ENCODE measurements around the gene IL7R.
"Not testable (repeated sequence)": the region's sequence is repeated elsewhere in the genome, so short reads cannot be mapped to it uniquely, and the experiment has no call there.

Gene IL7R

DNA sequence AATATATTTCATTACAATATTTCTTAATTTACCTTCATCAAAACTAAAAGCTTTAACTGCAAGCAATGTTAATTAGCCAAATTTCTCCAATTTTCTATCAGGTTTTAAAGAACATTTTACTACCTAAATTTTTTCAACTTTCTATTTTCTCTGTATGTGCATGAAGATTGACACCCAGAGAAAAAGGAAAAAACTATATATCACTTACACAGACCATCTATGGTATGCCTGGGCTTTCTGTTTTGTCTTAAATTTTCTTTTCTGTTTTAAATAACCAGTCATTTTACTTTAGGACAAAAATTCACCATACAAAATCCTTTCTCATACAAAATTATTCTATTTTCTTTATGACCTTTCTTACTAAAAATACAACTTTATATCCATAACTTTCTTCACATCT, 13.8 kb upstream of the IL7R start:
- DNase-seq: no peak

- not testable (repeated sequence) for DNase-seq
Observed at GRCh38 chr5:35845508-35845907, 11.2 kb upstream of the IL7R start.

GRCh38 chr5:35847491-35847890, 9.2 kb upstream of the IL7R start:
- DNase-seq: no peak

- no peak for DNase-seq
Observed at GRCh38 chr5:35847961-35848360, 8.7 kb upstream of the IL7R start.

DNA sequence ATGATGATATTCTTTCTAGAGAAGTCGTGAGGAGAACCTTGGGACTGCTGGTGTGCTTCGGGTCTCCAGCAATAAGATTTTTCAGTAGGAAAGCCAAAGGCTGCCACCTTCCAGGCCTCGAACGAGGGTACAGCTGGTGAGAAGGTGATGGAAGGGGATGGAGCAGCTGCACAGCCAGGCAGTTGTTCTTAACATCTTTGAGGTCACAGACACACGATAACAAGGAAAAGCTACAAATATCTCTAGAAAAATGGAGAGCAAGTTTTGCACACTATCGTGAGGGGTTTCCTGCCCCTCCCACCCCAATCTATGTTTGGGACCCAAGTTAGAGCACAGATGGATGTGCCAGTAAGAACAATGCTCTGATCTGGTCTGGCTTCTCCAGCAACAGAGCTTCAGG, 6.8 kb upstream of the IL7R start:
- no peak for DNase-seq

DNA sequence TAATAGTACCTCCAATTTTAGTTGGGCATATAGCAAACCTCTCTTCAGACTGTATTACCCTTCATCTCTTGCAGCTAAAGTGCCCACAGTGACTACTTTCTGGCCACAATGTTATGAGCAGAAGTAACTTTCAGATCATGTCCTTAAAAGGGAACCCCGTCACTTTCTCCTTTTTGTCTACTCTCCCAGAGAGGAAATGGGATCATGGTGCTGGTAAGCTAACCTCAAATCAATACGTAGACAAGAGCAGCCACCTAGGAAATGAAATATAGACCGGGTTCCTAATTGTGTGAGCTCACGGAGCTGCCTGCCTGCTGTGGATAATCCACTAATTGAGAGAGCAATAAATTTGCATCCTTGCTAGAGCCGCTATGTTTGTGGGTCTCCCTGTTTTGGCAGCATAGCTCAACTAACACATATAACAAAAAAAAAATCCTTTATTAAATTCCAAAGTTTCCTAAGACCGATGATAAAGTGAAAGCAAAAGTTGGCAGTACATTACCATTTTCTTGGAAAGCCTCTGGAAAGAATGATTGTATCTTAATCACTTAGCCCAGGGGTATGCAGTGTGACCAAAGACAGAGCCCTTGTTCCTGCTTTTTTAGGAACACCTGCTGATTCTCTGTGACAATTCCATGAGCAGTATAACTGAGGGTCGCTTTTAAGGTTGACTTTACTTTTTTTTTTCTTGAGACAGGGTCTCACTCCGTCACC, 5.6 kb upstream of the IL7R start:
- no peak for DNase-seq

GRCh38 chr5:35852084-35852734, 4.5 kb upstream of the IL7R start:
- peak in 1 of 2 donors; percentile 69 for DNase-seq

DNA sequence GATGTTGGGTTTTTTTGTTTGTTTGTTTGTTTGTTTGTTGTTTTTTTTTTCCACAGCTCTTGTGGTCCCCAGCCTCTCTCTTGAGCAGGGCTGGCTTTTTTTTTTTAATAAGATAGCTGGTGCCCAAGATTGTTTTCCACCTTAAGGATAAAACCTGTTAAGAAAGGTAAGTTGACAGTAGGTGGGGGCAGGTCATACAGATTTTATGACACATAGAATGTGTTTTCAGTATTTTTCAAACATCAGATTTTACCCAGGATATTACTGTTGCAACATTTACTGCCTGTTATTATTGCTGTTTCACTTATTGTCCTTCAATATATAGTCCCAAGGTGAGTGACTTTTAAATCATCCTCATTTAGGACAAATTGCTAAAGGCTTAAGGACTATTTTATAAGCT, 3.9 kb upstream of the IL7R start:
- no peak for DNase-seq

GRCh38 chr5:35853631-35854030, 3.1 kb upstream of the IL7R start:
- peak; percentile 84 for DNase-seq

GRCh38 chr5:35854248-35854647, 2.4 kb upstream of the IL7R start:
- peak; percentile 89 to 93 for DNase-seq

DNA sequence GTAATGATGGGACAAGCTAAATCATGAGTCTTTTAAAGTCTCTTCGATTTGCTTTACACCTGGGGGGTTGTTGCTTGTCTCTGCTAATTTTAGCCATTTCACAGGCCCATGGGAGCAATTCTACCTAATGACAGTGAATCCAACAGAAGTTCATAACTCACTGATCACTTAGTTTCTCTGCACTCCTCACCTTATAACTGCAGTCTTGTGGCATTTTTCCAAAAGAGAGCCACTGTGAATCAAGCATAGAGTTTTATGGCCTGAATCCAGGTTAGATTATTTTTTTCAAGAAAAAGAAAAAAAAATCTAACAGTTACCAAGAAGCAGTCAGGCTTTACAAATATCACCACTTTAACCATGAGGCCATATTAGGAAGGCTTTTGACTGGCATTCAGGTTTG, 1.5 kb upstream of the IL7R start:
- DNase-seq: no peak

DNA sequence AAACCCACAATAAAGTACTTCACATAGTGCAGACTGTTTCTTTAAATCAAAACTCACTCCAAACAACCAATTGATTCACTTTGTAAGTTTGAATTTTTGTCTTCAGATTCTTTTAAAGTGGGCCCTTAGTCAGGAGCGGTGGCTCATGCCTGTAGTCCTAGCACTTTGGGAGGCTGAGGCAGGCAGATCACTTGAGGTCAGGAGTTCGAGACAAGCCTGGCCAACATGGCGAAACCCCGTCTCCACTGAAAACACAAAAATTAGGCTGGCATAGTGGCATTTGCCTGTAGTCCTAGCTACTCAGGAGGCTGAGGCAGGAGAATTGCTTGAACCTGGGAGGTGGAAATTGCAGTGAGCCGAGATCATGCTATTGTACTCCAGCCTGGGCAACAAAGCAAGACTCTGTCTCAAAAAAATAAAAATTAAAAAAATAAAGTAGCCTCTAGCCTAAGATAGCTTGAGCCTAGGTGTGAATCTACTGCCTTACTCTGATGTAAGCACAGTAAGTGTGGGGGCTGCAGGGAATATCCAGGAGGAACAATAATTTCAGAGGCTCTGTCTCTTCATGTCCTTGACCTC, 416 bp upstream of the IL7R start:
- not testable (repeated sequence) for DNase-seq

DNA sequence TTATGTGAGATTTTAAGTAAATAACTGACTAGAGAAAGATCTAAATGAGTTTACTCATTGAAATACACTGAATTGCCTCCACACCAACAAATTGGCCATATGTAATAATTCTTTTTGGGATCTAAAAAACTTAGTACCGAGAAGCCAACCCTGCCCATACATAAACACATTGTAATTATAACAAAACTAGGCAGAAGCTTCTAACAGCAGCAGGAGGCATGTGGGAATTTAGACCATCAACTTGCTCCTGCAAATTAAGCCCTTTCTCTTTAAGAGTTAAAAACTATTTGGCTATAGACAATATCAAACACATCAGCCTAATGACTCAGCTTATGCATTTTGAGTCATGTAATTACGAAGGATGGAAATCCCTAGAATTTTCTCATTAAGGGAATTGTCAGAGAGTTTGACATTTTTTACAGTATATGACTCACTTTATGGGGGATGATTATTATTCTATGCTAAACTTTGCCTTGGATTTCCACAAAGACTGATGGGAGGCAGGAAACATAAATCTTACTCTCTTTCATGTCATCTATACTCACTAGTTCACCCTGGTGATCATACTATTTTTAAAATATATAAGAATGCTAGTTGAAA, 1.0 kb downstream of the IL7R start:
- peak in 1 of 2 donors; percentile 47 for DNase-seq

DNA sequence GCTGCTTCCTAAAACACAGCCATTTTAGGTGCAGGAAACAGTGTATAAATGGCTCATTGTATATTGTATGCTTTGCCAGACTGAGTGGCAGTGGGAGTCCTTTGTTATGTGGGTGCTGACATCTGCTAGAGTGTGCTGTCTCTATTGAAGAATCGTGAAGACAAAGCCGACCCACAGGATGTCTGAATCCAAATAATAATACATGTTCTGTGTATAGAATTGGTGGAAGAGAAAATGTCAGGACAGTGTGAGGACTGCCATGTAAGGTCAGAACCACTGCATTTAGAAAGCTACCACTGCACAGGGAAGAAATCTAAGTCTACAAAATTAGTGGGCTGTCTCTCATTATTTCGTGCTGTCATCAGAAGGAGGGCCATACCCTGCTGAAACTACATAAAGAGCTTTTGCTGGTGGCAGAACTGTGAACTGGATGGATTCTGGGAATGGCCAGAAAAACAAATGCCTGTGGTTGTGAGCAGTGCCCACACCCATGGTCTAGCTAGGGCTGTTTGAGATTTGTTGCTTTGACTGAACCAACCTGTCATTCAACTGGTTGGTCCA, 2.5 kb downstream of the IL7R start:
- peak; percentile 27 to 60 for DNase-seq

GRCh38 chr5:35860686-35861085, 4.0 kb downstream of the IL7R start:
- no peak for DNase-seq

DNA sequence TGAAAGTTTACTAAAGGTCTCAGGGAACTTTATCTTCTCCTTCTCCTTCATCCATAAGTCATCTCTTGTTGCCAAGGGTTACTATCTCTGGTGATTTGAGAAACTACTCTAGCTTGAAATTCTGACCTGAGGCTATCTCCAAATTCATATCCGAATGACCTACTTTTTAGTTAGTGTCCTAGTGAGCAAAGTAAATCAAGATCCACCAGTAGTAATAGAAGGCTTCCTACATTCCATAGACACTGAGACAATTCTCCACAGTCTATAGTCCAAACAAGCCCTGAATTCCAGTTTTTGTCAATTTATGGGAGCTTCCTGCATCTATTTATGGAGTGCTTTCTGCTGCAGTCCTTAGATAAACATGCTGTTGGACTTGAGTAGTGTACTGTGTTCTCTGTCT, 5.0 kb downstream of the IL7R start:
- DNase-seq: no peak

DNA sequence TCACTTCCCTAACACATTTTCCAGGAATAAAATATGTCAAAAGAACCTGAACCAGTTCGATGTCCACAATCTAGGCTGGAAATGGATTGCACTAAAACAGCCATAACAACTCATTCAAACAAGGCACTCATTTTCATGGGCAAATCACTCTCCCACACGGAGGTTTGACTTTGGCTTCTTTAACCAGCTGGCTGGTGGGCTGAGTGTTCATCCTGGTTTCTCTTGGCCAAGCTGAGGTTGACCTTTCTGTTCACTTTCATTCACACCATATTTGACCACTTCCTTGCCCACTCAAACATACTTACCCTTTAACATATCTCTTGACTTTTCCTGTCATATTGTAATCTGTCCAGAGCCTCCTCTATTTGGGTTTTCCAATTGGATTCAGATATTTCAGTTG, 5.4 kb downstream of the IL7R start:
- DNase-seq: no peak

GRCh38 chr5:35863159-35863558, 6.5 kb downstream of the IL7R start:
- DNase-seq: no peak

DNA sequence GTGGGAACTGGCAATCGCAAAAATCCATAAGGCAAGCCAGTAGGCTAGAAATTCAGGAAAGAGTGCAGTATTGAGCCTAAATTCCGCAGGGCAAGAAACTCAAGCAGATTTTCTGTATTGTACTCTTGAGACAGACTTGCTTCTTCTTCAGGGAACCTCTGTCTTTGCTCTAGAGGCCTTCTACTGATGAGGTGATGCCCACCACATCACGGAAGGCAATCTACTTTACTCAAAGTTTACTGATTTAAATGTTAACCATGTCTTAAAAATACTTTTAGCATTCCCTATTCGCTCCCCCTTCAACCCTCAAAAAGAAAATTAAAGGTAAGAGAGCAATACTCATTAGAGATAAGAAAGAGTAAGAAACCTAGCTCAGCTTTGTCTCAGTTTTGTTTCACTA, 11.3 kb downstream of the IL7R start:
- no peak for DNase-seq

DNA sequence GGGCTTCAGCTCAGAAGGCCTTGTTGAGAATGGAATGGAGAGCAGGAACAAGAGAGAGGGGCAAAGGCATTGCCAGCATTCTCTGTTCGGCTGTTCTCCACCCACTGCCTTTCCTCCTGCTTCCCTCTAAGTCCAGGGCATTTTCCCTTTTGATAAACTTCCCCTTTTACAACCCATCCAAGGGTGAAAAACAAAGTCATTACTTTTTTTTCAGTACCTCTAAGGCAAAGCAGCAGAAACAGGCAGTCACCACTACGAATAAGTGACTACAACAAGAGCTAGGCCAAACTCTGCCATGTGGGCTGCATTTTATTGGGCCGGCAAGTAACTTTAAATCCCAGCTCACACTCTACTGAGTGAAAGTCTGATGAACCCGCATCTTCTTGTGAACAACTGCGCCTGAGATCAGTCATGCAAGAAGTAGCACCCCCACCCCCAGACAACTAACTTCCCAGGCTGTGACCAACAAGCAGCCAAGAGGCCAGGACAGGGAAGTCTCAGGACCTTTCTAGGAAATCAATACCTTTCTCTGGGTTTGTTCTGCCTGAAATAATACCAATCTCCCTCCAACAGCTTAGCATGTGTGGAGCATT, 13.1 kb downstream of the IL7R start:
- no peak for DNase-seq

- no peak for DNase-seq
Observed at GRCh38 chr5:35870605-35871004, 13.9 kb downstream of the IL7R start.

DNA sequence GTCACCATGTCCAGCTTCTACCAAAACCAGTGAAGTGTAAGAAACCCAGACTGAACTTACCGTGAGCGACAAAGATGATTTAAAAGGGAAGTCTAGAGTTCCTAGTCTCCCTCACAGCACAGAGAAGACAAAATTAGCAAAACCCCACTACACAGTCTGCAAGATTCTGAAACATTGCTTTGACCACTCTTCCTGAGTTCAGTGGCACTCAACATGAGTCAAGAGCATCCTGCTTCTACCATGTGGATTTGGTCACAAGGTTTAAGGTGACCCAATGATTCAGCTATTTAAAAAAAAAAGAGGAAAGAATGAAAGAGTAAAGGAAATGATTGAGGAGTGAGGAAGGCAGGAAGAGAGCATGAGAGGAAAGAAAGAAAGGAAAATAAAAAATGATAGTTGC, 19.8 kb downstream of the IL7R start:
- DNase-seq: no peak

DNA sequence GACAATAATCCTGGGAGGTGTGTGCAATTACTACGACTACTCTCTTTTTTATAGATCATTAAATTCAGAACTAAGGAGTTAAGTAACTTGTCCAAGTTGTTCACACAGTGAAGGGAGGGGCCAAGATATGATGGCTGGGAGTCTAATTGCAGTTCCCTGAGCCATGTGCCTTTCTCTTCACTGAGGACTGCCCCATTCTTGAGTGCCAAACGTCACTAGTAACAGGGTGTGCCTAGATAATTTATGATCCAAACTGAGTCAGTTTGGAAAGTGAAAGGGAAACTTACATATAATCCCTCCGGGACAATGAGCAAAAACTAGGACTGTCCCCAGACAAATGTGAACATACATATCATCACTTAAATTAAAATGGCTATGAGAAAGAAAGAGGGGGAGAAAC, 20.2 kb downstream of the IL7R start:
- no peak for DNase-seq

All from CD4-positive, alpha-beta T cell treated with Interleukin-1 beta for 1 hour (primary cell).